ENCODE measurements around the gene HGS.

HGS gene

GRCh38 chr17:81717049-81717765 lies 33.4 kb downstream of the HGS start:
- Histone ChIP-seq H3K9me3 (ENCODE audit: insufficient read depth, low read length) (no peaks in the 10 kb centered on the region), H3K4me3 (ENCODE audit: insufficient read length, low read depth) (no peak overlapping the region), H3K4me1 (ENCODE audit: insufficient read depth, insufficient read length) (peaks cover 17% of the 10 kb centered on the region), H3K9ac (ENCODE audit: insufficient read length, low read depth) (no peak overlapping the region), H3K27me3 (ENCODE audit: insufficient read depth, insufficient read length) (no peaks in the 10 kb centered on the region), H3K36me3 (ENCODE audit: insufficient read depth, insufficient read length, low read length) (peaks cover 39% of the 10 kb centered on the region)
- TF ChIP-seq SUZ12 (IDR thresholded peaks at IDR 0.05; ENCODE audit: extremely low read depth, insufficient read depth, insufficient read length) (no peak), YY1 (IDR thresholded peaks at IDR 0.05; ENCODE audit: insufficient read depth, insufficient read length) (no peak), ZNF274 (IDR thresholded peaks at IDR 0.05; ENCODE audit: low read depth, low read length) (no peak)
- DNase-seq (ENCODE audit: low read depth, low spot score) = no peak

DNA sequence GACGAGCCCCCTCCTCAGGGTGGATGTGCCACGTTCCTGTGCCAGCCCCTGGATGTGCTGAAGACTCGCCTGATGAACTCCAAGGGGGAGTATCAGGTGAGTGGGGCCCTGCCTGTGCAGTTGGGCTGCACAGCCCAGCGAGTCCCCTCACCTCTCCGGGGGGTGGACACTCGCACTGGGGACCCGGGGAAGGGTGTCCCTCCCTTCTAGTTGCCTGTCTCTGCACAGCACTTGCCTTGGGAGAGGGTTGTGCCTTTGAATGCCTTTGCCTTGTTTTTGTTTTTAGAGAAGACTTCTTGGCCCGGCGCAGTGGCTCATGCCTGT lies 33.9 kb downstream of the HGS start:
- H3K4me1 ChIP-seq (ENCODE audit: insufficient read depth, insufficient read length) = peaks cover 21% of the 10 kb centered on the region
- H3K36me3 ChIP-seq (ENCODE audit: insufficient read depth, insufficient read length, low read length) = peaks cover 39% of the 10 kb centered on the region
- no peaks in the 10 kb centered on the region for H3K27me3 ChIP-seq (ENCODE audit: insufficient read depth, insufficient read length)
- H3K4me3 ChIP-seq (ENCODE audit: insufficient read length, low read depth) = no peak overlapping the region
- no peaks in the 10 kb centered on the region for H3K9me3 ChIP-seq (ENCODE audit: insufficient read depth, low read length)
- no peak overlapping the region for H3K9ac ChIP-seq (ENCODE audit: insufficient read length, low read depth)
- no peak for DNase-seq (ENCODE audit: low read depth, low spot score)
- no peak for TF ChIP-seq SUZ12 (IDR thresholded peaks at IDR 0.05; ENCODE audit: extremely low read depth, insufficient read depth, insufficient read length)
- no peak for TF ChIP-seq YY1 (IDR thresholded peaks at IDR 0.05; ENCODE audit: insufficient read depth, insufficient read length)
- TF ChIP-seq ZNF274 (IDR thresholded peaks at IDR 0.05; ENCODE audit: low read depth, low read length) = no peak

DNA sequence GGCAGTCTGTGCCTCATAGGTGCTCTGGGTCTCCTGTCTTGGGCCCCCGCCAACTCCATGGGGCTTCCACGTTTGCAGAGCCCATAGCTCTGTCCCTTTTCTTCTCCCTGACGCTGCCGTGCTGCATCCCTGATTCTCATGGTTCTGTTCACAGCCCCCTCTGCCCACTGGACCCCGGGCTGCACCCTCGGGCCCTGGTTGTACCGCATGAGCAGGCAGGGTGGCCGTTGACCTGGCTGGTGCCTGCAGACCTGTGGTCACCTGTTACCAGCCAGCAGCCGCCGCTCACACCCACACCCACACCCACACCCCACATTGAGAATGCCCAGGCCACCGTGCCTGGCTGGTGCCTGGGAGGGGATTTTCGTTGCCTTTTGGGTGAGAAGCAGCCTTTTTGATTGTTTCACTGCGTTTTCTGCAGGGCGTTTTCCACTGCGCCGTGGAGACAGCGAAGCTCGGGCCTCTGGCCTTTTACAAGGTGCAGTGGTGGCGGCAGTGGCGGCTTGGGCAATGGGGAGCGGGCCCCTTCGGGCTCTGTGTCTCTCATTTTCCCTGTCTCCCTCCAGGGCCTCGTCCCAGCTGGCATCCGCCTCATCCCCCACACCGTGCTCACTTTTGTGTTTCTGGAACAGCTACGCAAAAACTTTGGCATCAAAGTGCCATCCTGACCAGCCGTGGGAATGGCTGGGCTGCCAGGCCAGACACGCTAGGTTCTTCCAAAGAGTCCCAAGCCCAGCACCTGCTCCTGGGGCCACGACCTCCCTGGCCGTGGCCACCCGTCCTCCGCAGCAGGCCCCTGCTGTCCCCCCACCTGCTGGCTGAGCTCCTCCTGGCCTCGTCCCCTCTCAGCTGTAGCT lies 35.8 kb downstream of the HGS start:
- Histone ChIP-seq H3K4me3 (ENCODE audit: insufficient read length, low read depth) (no peak overlapping the region), H3K36me3 (ENCODE audit: insufficient read depth, insufficient read length, low read length) (peaks cover 33% of the 10 kb centered on the region), H3K27me3 (ENCODE audit: insufficient read depth, insufficient read length) (no peaks in the 10 kb centered on the region), H3K9ac (ENCODE audit: insufficient read length, low read depth) (no peak overlapping the region), H3K4me1 (ENCODE audit: insufficient read depth, insufficient read length) (peaks cover 9% of the 10 kb centered on the region), H3K9me3 (ENCODE audit: insufficient read depth, low read length) (no peaks in the 10 kb centered on the region)
- DNase-seq (ENCODE audit: low read depth, low spot score) = no peak
- TF ChIP-seq YY1 (IDR thresholded peaks at IDR 0.05; ENCODE audit: insufficient read depth, insufficient read length) = no peak
- TF ChIP-seq SUZ12 (IDR thresholded peaks at IDR 0.05; ENCODE audit: extremely low read depth, insufficient read depth, insufficient read length) = no peak
- TF ChIP-seq ZNF274 (IDR thresholded peaks at IDR 0.05; ENCODE audit: low read depth, low read length) = no peak

GRCh38 chr17:81720267-81721071 lies 36.7 kb downstream of the HGS start:
- H3K36me3 ChIP-seq (ENCODE audit: insufficient read depth, insufficient read length, low read length) = peaks cover 27% of the 10 kb centered on the region
- H3K27me3 ChIP-seq (ENCODE audit: insufficient read depth, insufficient read length) = no peaks in the 10 kb centered on the region
- no peak for DNase-seq (ENCODE audit: low read depth, low spot score)
- peaks cover 8% of the 10 kb centered on the region for H3K4me1 ChIP-seq (ENCODE audit: insufficient read depth, insufficient read length)
- H3K9ac ChIP-seq (ENCODE audit: insufficient read length, low read depth) = no peak overlapping the region
- TF ChIP-seq YY1 (IDR thresholded peaks at IDR 0.05; ENCODE audit: insufficient read depth, insufficient read length) (no peak), SUZ12 (IDR thresholded peaks at IDR 0.05; ENCODE audit: extremely low read depth, insufficient read depth, insufficient read length) (no peak), ZNF274 (IDR thresholded peaks at IDR 0.05; ENCODE audit: low read depth, low read length) (no peak)
- H3K4me3 ChIP-seq (ENCODE audit: insufficient read length, low read depth) = no peak overlapping the region
- no peaks in the 10 kb centered on the region for H3K9me3 ChIP-seq (ENCODE audit: insufficient read depth, low read length)

DNA sequence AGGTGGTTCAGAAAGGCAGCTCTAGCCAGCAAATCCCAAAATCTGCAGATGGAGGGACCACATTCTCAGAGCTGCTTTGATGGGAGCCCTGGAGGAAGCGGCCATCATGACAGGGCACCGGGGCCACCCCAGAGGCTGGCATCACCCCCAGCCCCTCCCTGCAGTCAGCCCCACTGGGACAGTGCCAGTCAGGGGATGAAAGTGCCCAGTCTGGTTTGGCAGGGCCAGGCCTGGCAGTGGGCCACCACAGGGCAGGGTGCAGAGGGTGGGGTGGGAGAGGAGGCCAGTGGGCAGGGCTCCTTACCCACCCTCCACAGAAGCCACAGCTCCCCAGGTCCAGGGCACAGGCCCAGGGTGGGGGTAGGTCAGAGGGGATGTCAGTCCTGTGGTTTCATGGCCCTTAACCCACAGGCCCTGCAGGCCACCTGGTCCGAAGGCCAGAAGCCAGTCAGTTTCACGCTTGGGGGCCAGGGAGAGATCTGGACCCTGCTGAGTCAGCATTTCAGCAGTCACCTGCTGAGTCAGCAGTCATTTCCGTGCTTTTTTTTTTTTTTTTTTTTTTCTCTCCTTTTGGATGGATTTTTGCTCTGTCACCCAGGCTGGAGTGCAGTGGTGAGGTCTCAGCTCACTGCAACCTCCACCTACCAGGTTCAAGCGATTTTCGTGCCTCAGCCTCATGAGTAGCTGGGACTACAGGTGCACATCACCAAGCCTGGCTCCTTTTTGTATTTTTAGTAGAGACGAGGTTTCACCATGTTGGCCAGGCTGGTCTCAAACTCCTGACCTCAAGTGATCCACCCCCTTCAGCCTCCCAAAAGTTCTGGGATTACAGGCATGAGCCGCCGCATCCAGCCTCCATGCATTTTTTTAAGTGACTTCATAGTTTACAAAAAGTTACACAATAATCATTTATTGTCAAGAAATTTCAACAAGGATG lies 38.6 kb downstream of the HGS start:
- no peaks in the 10 kb centered on the region for H3K27me3 ChIP-seq (ENCODE audit: insufficient read depth, insufficient read length)
- H3K9me3 ChIP-seq (ENCODE audit: insufficient read depth, low read length) = no peaks in the 10 kb centered on the region
- H3K4me1 ChIP-seq (ENCODE audit: insufficient read depth, insufficient read length) = peaks cover 8% of the 10 kb centered on the region
- DNase-seq (ENCODE audit: low read depth, low spot score) = no peak
- peaks cover 24% of the 10 kb centered on the region for H3K36me3 ChIP-seq (ENCODE audit: insufficient read depth, insufficient read length, low read length)
- peak overlapping the region; percentile 56 for H3K9ac ChIP-seq (ENCODE audit: insufficient read length, low read depth)
- TF ChIP-seq YY1 (IDR thresholded peaks at IDR 0.05; ENCODE audit: insufficient read depth, insufficient read length) = no peak
- no peak for TF ChIP-seq ZNF274 (IDR thresholded peaks at IDR 0.05; ENCODE audit: low read depth, low read length)
- H3K4me3 ChIP-seq (ENCODE audit: insufficient read length, low read depth) = no peak overlapping the region

- Histone ChIP-seq H3K4me1 (ENCODE audit: insufficient read depth, insufficient read length) (peaks cover 8% of the 10 kb centered on the region), H3K9ac (ENCODE audit: insufficient read length, low read depth) (no peak overlapping the region), H3K27me3 (ENCODE audit: insufficient read depth, insufficient read length) (no peaks in the 10 kb centered on the region), H3K9me3 (ENCODE audit: insufficient read depth, low read length) (no peaks in the 10 kb centered on the region), H3K4me3 (ENCODE audit: insufficient read length, low read depth) (no peak overlapping the region), H3K36me3 (ENCODE audit: insufficient read depth, insufficient read length, low read length) (peaks cover 14% of the 10 kb centered on the region)
- no peak for TF ChIP-seq YY1 (IDR thresholded peaks at IDR 0.05; ENCODE audit: insufficient read depth, insufficient read length)
- TF ChIP-seq ZNF274 (IDR thresholded peaks at IDR 0.05; ENCODE audit: low read depth, low read length) = no peak
- no peak for TF ChIP-seq SUZ12 (IDR thresholded peaks at IDR 0.05; ENCODE audit: extremely low read depth, insufficient read depth, insufficient read length)
- DNase-seq (ENCODE audit: low read depth, low spot score) = no peak
These were observed 39.9 kb downstream of the HGS start for GRCh38 chr17:81723651-81724209.

Measured in NT2/D1 (cell line).